Omental fat pad (tissue), 4 donors: ENCODE measurements around the gene ERP44. TPM values are rescaled to one million over a fixed set of nuclear protein-coding genes. Genes with fewer than 3 reads are reported as not detected.

Experiments
- ATAC-seq: fragments of 150-250 bp; one replicate; pipeline ENCODE4 v1.9.1; 2016; ENCODE audit warnings: mild to moderate bottlenecking, moderate library complexity; ENCODE audit not compliant: low FRiP score
- DNase-seq: peaks from one replicate; pipeline ENCODE4 v3.0.0-alpha.2; 2019; ENCODE audit warnings: low spot score
- total RNA-seq, 4 donors: library from RNA; depleted of rRNA; stranded (reverse); fragments of >200 nt; gene quantifications; one replicate each; pipeline ENCODE4 v1.1.0, GENCODE V29; 2016
- TF ChIP-seq, protein P1 (sequence below), 3 donors: fragments of 450-650 bp; IDR thresholded peaks; one replicate each; pipeline ENCODE4 v1.5.1; 2016 to 2017; ENCODE audit warnings: antibody characterized with exemption in 3 of 3, mild to moderate bottlenecking in 3 of 3, moderate library complexity in 2 of 3

ERP44 gene
- total RNA-seq, 4 donors from 2014 or later: 14.1 to 21.4 (median 16.1) TPM

GRCh38 chr9:100049551-100049950, 49.2 kb downstream of the ERP44 start:
- DNase-seq (no peak), ATAC-seq (no peak)
- TF ChIP-seq, protein P1, sequence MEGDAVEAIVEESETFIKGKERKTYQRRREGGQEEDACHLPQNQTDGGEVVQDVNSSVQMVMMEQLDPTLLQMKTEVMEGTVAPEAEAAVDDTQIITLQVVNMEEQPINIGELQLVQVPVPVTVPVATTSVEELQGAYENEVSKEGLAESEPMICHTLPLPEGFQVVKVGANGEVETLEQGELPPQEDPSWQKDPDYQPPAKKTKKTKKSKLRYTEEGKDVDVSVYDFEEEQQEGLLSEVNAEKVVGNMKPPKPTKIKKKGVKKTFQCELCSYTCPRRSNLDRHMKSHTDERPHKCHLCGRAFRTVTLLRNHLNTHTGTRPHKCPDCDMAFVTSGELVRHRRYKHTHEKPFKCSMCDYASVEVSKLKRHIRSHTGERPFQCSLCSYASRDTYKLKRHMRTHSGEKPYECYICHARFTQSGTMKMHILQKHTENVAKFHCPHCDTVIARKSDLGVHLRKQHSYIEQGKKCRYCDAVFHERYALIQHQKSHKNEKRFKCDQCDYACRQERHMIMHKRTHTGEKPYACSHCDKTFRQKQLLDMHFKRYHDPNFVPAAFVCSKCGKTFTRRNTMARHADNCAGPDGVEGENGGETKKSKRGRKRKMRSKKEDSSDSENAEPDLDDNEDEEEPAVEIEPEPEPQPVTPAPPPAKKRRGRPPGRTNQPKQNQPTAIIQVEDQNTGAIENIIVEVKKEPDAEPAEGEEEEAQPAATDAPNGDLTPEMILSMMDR (IDR thresholded peaks at IDR 0.05): no peak

- ATAC-seq (no peak), DNase-seq (no peak)
- TF ChIP-seq, protein P1 (IDR thresholded peaks at IDR 0.05): no peak
Observed at GRCh38 chr9:100038472-100038871, 60.3 kb downstream of the ERP44 start.

GRCh38 chr9:100033877-100034551, 64.8 kb downstream of the ERP44 start:
- no peak for ATAC-seq
- DNase-seq: no peak
- TF ChIP-seq, protein P1 (IDR thresholded peaks at IDR 0.05): no peak

- DNase-seq: no peak
- ATAC-seq: no peak
- TF ChIP-seq, protein P1 (IDR thresholded peaks at IDR 0.05): no peak
Observed at GRCh38 chr9:100030548-100030947, 68.3 kb downstream of the ERP44 start.

DNA sequence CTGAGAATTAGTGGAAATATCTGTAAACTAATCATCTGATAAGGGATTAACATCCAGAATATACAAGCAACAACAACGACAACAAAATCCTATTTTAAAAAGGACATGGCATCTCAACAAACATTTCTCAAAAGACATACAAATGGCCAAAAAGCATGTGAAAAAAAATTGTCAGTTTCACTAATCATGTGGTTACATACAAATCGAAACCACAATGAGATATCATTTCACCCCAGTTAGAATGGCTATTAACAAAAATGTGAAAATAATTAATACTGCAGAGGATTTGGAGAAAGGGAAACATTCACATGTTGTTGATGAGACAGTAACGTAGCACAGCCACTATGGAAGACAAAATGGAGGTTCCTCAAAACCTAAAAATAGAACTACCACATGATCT, 69.5 kb downstream of the ERP44 start:
- no peak for DNase-seq
- ATAC-seq: no peak
- TF ChIP-seq, protein P1 (IDR thresholded peaks at IDR 0.05): no peak

DNA sequence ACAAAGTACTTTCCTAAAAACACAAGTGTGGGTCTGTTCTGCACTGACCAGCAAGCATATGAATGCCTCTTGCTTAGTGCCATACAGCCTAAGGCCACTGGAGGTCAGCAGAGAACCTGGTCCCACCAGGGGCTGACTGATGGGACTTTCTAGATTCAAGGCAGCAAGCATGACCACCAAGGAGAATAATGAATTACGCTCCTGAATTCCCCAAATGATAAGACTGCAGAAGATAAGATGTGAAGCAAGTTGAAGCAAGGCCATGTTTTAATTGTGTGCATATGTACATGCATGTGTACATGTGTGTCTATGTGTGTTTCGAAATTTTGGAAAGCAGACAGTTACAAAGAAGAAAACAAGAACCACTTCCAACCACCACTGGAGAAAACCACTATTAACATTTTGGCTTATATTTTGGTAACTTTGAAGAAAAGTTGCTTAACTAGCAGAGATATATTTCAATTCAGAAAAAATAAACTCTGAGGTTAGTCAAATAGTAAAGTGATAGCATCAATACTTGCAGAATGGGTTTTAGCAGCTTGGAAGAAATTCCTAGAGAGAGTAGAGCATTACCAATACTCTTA, 70.5 kb downstream of the ERP44 start:
- ATAC-seq (peak; percentile 89), DNase-seq (peak; percentile 51)
- TF ChIP-seq, protein P1 (IDR thresholded peaks at IDR 0.05): peak in 1 of 3 donors; percentile 18

DNA sequence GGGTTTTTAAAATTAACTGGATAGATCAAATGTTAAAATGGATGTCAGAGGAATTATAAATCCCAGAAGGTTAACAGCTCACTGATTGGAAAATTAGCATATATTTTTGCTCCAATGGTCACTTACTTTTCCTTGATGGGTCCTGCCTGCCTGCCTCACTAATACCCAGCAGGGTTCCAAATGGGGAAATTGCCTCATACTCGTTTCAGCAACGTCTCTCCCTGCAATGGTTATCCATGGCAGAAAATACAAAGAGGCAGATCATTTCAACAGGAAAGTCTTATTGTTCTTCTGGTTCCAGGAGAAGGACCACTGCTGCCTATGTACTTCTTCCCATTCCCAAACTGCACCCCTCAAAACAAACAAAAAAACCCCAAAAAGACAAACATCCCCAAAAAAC, 71.3 kb downstream of the ERP44 start:
- TF ChIP-seq, protein P1 (IDR thresholded peaks at IDR 0.05): no peak
- no peak for DNase-seq
- no peak for ATAC-seq
